Neural cell (in vitro differentiated cells): ENCODE measurements around the gene GALR1. TPM values are rescaled to one million over a fixed set of nuclear protein-coding genes. Genes with fewer than 3 reads are reported as not detected.
"Not testable (repeated sequence)": the region's sequence is repeated elsewhere in the genome, so short reads cannot be mapped to it uniquely, and the experiment has no call there.

Experiments used
- H2AFZ ChIP-seq: fragments of 200-600, 300-800 bp; sonication (generic), shearing (Covaris generic); 2 replicates; pipeline ENCODE4 v1.6.0; 2014; ENCODE audit warnings: low read depth, mild to moderate bottlenecking, antibody characterized with exemption, low read length, moderate library complexity
- H3F3A ChIP-seq: fragments of 200-600 bp; shearing (Covaris generic); 2 replicates; pipeline ENCODE4 v1.6.1; 2016; ENCODE audit warnings: mild to moderate bottlenecking, moderate library complexity, mixed read lengths, antibody characterized with exemption, low read length; ENCODE audit not compliant: insufficient read depth, poor library complexity, severe bottlenecking
- H3K27ac ChIP-seq: fragments of 200-600, 300-800 bp; sonication (generic), shearing (Covaris generic); 2 replicates; pipeline ENCODE4 v1.5.1; 2014; ENCODE audit warnings: mild to moderate bottlenecking, low read length, moderate library complexity
- H3K27me3 ChIP-seq: fragments of 300-800, 200-600 bp; sonication (generic), shearing (Covaris generic); 2 replicates; pipeline ENCODE4 v1.6.0; 2014; ENCODE audit warnings: mild to moderate bottlenecking, low read depth, low read length, moderate library complexity; ENCODE audit not compliant: insufficient read depth
- H3K36me3 ChIP-seq: fragments of 300-800, 200-600 bp; sonication (generic), shearing (Covaris generic); 2 replicates; pipeline ENCODE4 v1.5.1; 2014; ENCODE audit warnings: mild to moderate bottlenecking, antibody characterized with exemption, low read length, moderate library complexity; ENCODE audit not compliant: insufficient read depth
- H3K4me2 ChIP-seq: fragments of 300-800, 200-600 bp; sonication (generic), shearing (Covaris generic); 2 replicates; pipeline ENCODE4 v1.6.0; 2014; ENCODE audit warnings: mild to moderate bottlenecking, low read length
- H3K4me3 ChIP-seq: fragments of 300-800, 200-600 bp; sonication (generic), shearing (Covaris generic); 2 replicates; pipeline ENCODE4 v1.5.1; 2014; ENCODE audit warnings: mild to moderate bottlenecking, low read length, moderate library complexity
- H3K79me2 ChIP-seq: fragments of 200-600 bp; shearing (Covaris generic); replicated peaks from 2 replicates; pipeline ENCODE4 v1.6.0; 2014; ENCODE audit warnings: mild to moderate bottlenecking, low read length, moderate library complexity; ENCODE audit not compliant: insufficient read depth
- H3K9ac ChIP-seq: fragments of 300-800, 200-600 bp; sonication (generic), shearing (Covaris generic); 2 replicates; pipeline ENCODE4 v1.6.1; 2016; ENCODE audit warnings: mild to moderate bottlenecking, low read length, mixed read lengths
- H3K9me2 ChIP-seq: fragments of 200-600 bp; shearing (Covaris generic); 2 replicates; pipeline ENCODE4 v1.6.1; 2016; ENCODE audit warnings: mild to moderate bottlenecking, low read length, mixed read lengths; ENCODE audit not compliant: insufficient read depth
- H3K9me3 ChIP-seq: fragments of 200-600, 300-800 bp; sonication (generic), shearing (Covaris generic); 2 replicates; pipeline ENCODE4 v1.6.1; 2016; ENCODE audit warnings: mild to moderate bottlenecking, mixed run types, low read length, moderate library complexity, mixed read lengths
- H4K20me1 ChIP-seq: fragments of 200-600 bp; shearing (Covaris generic); 2 replicates; pipeline ENCODE4 v1.6.1; 2016; ENCODE audit warnings: mild to moderate bottlenecking, mixed run types; ENCODE audit not compliant: insufficient read depth
- CTCF ChIP-seq: fragments of 450-650 bp; IDR thresholded peaks from 2 replicates; pipeline ENCODE4 v1.5.1; 2014; ENCODE audit warnings: antibody characterized with exemption, mild to moderate bottlenecking, moderate library complexity; ENCODE audit not compliant: poor library complexity, severe bottlenecking
- MXI1 ChIP-seq: fragments of 450-650 bp; conservative IDR thresholded peaks from 2 replicates; pipeline ENCODE4 v1.6.1; 2014; ENCODE audit warnings: antibody characterized with exemption, mild to moderate bottlenecking; ENCODE audit not compliant: poor library complexity, severe bottlenecking
- RAD21 ChIP-seq: fragments of 450-650 bp; conservative IDR thresholded peaks from 2 replicates; pipeline ENCODE4 v1.6.1; 2014; ENCODE audit warnings: antibody characterized with exemption, mild to moderate bottlenecking, moderate library complexity
- REST ChIP-seq: IDR thresholded peaks from 2 replicates; pipeline ENCODE4 v1.6.1; 2012; ENCODE audit warnings: borderline replicate concordance
- TAF1 ChIP-seq: IDR thresholded peaks from 2 replicates; pipeline ENCODE4 v1.6.1; 2012; ENCODE audit warnings: low read depth
- polyA plus RNA-seq: library from polyadenylated mRNA; depleted of rRNA; stranded (reverse); fragments of >200 nt; gene quantifications from 2 replicates; pipeline ENCODE4 v1.2.3, GENCODE V29; 2014

The GALR1 gene
- polyA plus RNA-seq, 1 donor from 2014 or later = 0.11 TPM

- H3K4me3 ChIP-seq = no peak overlapping the region
- H3K27me3 ChIP-seq = no peaks in the 10 kb centered on the region
- H3K36me3 ChIP-seq = no peaks in the 10 kb centered on the region
- no peaks in the 10 kb centered on the region for H3K9me3 ChIP-seq
- H3K27ac ChIP-seq = no peak overlapping the region
- no peaks in the 10 kb centered on the region for H4K20me1 ChIP-seq
- H3F3A ChIP-seq = no peaks in the 10 kb centered on the region
- no peak overlapping the region for H3K4me2 ChIP-seq
- H3K9ac ChIP-seq = no peak overlapping the region
- TF ChIP-seq CTCF (no peak), MXI1 (no peak)
- H2AFZ ChIP-seq = no peak overlapping the region
- H3K9me2 ChIP-seq = no peaks in the 10 kb centered on the region
- no peaks in the 10 kb centered on the region for H3K79me2 ChIP-seq
These were observed 19.0 kb upstream of the GALR1 start for GRCh38 chr18:77230645-77231044.

- Histone ChIP-seq H3F3A (no peaks in the 10 kb centered on the region), H4K20me1 (no peaks in the 10 kb centered on the region), H3K9me3 (peaks cover 6% of the 10 kb centered on the region), H3K9me2 (no peaks in the 10 kb centered on the region), H3K4me3 (no peak overlapping the region), H3K27me3 (no peaks in the 10 kb centered on the region), H3K79me2 (no peaks in the 10 kb centered on the region), H3K27ac (no peak overlapping the region), H3K9ac (no peak overlapping the region), H3K36me3 (no peaks in the 10 kb centered on the region), H3K4me2 (no peak overlapping the region), H2AFZ (no peak overlapping the region)
- TF ChIP-seq MXI1 = no peak
- no peak for TF ChIP-seq REST
- no peak for TF ChIP-seq TAF1
- no peak for TF ChIP-seq RAD21
- TF ChIP-seq CTCF = no peak
These were observed 14.9 kb upstream of the GALR1 start for GRCh38 chr18:77234504-77235365.

- not testable (repeated sequence) for H3K36me3 ChIP-seq, H2AFZ ChIP-seq, H3K4me3 ChIP-seq, H3K9me2 ChIP-seq, H3K27me3 ChIP-seq, H3K9ac ChIP-seq, H4K20me1 ChIP-seq, H3K9me3 ChIP-seq, H3K4me2 ChIP-seq, H3F3A ChIP-seq, H3K27ac ChIP-seq, H3K79me2 ChIP-seq
These were observed 10.4 kb upstream of the GALR1 start for GRCh38 chr18:77239285-77239684.
